ENCODE results near the gene ZFAND2A. TPM values are rescaled to one million over a fixed set of nuclear protein-coding genes. Genes with fewer than 3 reads are reported as not detected.

Gene ZFAND2A
- total and polyA plus RNA-seq, 2 experiments from 2014 or later = 15.3 to 29.2 TPM

DNA sequence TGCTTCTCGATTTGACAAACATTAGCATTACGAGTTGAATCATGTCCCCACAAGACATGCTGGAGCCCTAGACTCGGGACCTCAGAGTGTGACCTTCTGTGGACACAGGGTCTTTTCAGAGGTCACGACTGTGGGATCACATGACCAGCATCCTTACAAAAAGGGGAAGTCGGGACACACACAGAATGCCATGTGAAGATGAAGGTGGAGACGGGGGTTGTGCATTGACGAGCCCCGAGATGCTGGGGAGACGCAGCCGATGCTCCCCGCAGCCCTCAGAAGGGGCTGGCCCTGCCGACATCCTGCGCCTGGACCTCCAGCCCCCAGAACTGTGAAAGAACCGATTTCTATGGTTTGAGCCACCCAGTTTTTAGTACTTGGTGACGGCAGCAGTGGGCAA, 7.5 kb downstream of the ZFAND2A start (continued):
- TF ChIP-seq, protein P1, sequence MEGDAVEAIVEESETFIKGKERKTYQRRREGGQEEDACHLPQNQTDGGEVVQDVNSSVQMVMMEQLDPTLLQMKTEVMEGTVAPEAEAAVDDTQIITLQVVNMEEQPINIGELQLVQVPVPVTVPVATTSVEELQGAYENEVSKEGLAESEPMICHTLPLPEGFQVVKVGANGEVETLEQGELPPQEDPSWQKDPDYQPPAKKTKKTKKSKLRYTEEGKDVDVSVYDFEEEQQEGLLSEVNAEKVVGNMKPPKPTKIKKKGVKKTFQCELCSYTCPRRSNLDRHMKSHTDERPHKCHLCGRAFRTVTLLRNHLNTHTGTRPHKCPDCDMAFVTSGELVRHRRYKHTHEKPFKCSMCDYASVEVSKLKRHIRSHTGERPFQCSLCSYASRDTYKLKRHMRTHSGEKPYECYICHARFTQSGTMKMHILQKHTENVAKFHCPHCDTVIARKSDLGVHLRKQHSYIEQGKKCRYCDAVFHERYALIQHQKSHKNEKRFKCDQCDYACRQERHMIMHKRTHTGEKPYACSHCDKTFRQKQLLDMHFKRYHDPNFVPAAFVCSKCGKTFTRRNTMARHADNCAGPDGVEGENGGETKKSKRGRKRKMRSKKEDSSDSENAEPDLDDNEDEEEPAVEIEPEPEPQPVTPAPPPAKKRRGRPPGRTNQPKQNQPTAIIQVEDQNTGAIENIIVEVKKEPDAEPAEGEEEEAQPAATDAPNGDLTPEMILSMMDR (conservative IDR thresholded peaks at IDR 0.05; ENCODE audit: low read depth in 2 of 2) = no peak
- TF ChIP-seq ZNF114 (CRISPR knock-in tag; IDR thresholded peaks at IDR 0.05) = no peak
- TF ChIP-seq, protein P2, sequence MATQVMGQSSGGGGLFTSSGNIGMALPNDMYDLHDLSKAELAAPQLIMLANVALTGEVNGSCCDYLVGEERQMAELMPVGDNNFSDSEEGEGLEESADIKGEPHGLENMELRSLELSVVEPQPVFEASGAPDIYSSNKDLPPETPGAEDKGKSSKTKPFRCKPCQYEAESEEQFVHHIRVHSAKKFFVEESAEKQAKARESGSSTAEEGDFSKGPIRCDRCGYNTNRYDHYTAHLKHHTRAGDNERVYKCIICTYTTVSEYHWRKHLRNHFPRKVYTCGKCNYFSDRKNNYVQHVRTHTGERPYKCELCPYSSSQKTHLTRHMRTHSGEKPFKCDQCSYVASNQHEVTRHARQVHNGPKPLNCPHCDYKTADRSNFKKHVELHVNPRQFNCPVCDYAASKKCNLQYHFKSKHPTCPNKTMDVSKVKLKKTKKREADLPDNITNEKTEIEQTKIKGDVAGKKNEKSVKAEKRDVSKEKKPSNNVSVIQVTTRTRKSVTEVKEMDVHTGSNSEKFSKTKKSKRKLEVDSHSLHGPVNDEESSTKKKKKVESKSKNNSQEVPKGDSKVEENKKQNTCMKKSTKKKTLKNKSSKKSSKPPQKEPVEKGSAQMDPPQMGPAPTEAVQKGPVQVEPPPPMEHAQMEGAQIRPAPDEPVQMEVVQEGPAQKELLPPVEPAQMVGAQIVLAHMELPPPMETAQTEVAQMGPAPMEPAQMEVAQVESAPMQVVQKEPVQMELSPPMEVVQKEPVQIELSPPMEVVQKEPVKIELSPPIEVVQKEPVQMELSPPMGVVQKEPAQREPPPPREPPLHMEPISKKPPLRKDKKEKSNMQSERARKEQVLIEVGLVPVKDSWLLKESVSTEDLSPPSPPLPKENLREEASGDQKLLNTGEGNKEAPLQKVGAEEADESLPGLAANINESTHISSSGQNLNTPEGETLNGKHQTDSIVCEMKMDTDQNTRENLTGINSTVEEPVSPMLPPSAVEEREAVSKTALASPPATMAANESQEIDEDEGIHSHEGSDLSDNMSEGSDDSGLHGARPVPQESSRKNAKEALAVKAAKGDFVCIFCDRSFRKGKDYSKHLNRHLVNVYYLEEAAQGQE (IDR thresholded peaks at IDR 0.05; ENCODE audit: unreplicated experiment) = no peak
- TF ChIP-seq, protein P3, sequence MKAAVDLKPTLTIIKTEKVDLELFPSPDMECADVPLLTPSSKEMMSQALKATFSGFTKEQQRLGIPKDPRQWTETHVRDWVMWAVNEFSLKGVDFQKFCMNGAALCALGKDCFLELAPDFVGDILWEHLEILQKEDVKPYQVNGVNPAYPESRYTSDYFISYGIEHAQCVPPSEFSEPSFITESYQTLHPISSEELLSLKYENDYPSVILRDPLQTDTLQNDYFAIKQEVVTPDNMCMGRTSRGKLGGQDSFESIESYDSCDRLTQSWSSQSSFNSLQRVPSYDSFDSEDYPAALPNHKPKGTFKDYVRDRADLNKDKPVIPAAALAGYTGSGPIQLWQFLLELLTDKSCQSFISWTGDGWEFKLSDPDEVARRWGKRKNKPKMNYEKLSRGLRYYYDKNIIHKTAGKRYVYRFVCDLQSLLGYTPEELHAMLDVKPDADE (IDR thresholded peaks at IDR 0.05) = no peak

DNA sequence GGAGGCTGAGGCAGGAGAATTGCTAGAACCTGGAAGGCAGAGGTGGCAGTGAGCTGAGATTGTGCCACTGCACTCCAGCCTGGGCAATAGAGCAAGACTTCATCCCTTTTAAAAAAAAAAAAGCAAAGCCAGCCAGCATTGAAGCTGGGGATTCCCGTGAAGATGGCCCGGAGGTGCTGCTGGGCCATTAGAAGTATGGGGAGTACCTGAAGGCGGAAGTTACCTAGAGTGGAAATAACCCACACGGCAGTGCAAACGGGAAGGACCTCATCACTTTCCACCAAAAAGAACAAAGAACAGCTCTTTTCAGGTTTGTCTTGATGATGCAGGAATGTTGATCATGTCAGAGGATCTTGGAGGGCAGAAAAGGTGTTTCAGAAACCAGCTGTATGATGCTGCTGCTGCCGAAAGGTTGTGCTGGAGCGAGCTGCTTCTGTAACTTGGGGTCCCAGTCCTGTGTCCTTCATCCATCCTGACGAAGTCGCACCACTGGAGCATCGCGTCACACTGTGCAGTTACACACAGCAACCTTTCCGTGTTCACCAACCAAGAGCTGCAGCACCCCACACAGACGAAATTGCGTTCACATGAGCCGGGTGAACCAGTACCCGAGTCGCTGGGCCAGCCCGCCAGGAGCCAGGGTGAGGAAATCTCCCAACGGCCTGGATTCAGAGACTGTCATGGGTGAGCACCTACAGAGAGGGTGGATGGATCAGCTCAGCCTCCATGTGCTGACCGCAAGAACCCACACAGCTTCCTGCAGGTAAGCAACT, 8.2 kb downstream of the ZFAND2A start:
- H2AFZ ChIP-seq = no peak overlapping the region
- H3K4me1 Mint-ChIP-seq = no peaks in the 10 kb centered on the region
- TF ChIP-seq POLR2AphosphoS5 (IDR thresholded peaks at IDR 0.05; ENCODE audit: low read depth) (no peak), ZNF114 (CRISPR knock-in tag; IDR thresholded peaks at IDR 0.05) (no peak), STAT1 (IDR thresholded peaks at IDR 0.05; ENCODE audit: unreplicated experiment) (no peak)

More for the DNA sequence above, 8.2 kb downstream of the ZFAND2A start:
- no peak overlapping the region for H3K4me3 Mint-ChIP-seq
- Histone ChIP-seq H3K9me2 (ENCODE audit: insufficient read depth) (no peaks in the 10 kb centered on the region), H3K4me1 (ENCODE audit: insufficient read depth) (no peaks in the 10 kb centered on the region), H3F3A (replicated peaks; ENCODE audit: low read depth) (no peaks in the 10 kb centered on the region), H3K4me2 (no peak overlapping the region), H3K4me3 (no peak overlapping the region), H3K27ac (ENCODE audit: low read depth) (no peak overlapping the region), H3K36me3 (ENCODE audit: insufficient read depth) (no peaks in the 10 kb centered on the region; the same call in 1 of the 2 replicates), H3K27me3 (ENCODE audit: insufficient read depth) (no peaks in the 10 kb centered on the region), H3K79me2 (replicated peaks; ENCODE audit: insufficient read depth) (peaks cover under 1% of the 10 kb centered on the region; the same call in 1 of the 2 replicates), H4K20me1 (replicated peaks; ENCODE audit: insufficient read depth) (no peaks in the 10 kb centered on the region; the same call in 1 of the 2 replicates)
- no peaks in the 10 kb centered on the region for H3K27me3 Mint-ChIP-seq (ENCODE audit: insufficient read depth, low read depth, poor library complexity)
- H3K36me3 Mint-ChIP-seq (ENCODE audit: low read depth) = peaks cover 37% of the 10 kb centered on the region
- DNase-seq (ENCODE audit: low spot score) = no peak
- no peak overlapping the region for H3K27ac Mint-ChIP-seq
- peaks cover 5% of the 10 kb centered on the region; the same call in 2 of the 3 replicates for H3K9me3 Mint-ChIP-seq
- no peak for ATAC-seq

Data from GM23338 (cell line).